Transverse colon (tissue), 4 donors: ENCODE measurements around the gene ADAMTS8.

Experiments
- EP300 ChIP-seq: sonication (generic); formaldehyde crosslinking; IDR thresholded peaks from one replicate; pipeline ENCODE4 v1.6.1; 2017; ENCODE audit warnings: antibody characterized with exemption, low read depth
- POLR2A ChIP-seq: fragments of 450-650 bp; IDR thresholded peaks from one replicate; pipeline ENCODE4 v1.6.1; 2016; ENCODE audit warnings: antibody characterized with exemption, mild to moderate bottlenecking, moderate library complexity
- POLR2AphosphoS5 ChIP-seq, 3 donors: sonication (generic); formaldehyde crosslinking; IDR thresholded peaks; one replicate each; pipeline ENCODE4 v1.6.1; 2016; ENCODE audit warnings: antibody characterized with exemption in 3 of 3
- TF ChIP-seq, protein P1 (sequence below), 5 experiments: fragments of 200-600 bp in 3 of 5; fragments of 450-650 bp in 2 of 5; sonication (generic) in 3 of 5; IDR thresholded peaks; 1 replicate in 2 of 5; 2 replicates in 3 of 5; pipeline ENCODE4 v1.5.1; 2016 to 2017; ENCODE audit warnings: antibody characterized with exemption in 5 of 5, inconsistent platforms in 3 of 5, mild to moderate bottlenecking in 2 of 5, moderate library complexity in 1 of 5

DNA sequence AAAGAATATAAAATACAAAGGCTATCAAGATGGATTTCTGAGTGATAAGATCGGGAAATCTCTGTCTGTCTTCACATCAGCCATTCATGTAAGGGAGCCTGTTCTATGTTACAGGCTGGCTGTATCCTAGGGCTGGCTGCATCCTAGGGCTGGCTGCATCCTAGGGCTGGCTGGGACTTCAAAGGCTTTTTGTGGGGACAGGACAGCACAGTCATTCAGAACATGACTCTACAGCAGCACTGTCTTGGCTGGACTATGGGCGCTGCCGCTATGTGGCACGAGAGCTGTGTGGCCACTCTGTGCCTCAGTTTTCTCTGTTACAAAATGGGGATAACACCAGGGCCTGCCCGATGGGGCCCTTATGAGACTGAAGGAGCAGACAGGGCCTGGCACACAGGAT, 10.2 kb downstream of the ADAMTS8 start:
- TF ChIP-seq EP300 = no peak
- TF ChIP-seq, protein P1, sequence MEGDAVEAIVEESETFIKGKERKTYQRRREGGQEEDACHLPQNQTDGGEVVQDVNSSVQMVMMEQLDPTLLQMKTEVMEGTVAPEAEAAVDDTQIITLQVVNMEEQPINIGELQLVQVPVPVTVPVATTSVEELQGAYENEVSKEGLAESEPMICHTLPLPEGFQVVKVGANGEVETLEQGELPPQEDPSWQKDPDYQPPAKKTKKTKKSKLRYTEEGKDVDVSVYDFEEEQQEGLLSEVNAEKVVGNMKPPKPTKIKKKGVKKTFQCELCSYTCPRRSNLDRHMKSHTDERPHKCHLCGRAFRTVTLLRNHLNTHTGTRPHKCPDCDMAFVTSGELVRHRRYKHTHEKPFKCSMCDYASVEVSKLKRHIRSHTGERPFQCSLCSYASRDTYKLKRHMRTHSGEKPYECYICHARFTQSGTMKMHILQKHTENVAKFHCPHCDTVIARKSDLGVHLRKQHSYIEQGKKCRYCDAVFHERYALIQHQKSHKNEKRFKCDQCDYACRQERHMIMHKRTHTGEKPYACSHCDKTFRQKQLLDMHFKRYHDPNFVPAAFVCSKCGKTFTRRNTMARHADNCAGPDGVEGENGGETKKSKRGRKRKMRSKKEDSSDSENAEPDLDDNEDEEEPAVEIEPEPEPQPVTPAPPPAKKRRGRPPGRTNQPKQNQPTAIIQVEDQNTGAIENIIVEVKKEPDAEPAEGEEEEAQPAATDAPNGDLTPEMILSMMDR (IDR thresholded peaks at IDR 0.05) = no peak
- TF ChIP-seq POLR2A = no peak
- TF ChIP-seq POLR2AphosphoS5 (IDR thresholded peaks at IDR 0.05) = no peak
